ENCODE measurements around the gene RABGEF1. TPM values are rescaled to one million over a fixed set of nuclear protein-coding genes. Genes with fewer than 3 reads are reported as not detected.

Gene RABGEF1
- 10 to 100 TPM; 43.0 to 46.3 (median 44.3) TPM for total RNA-seq

DNA sequence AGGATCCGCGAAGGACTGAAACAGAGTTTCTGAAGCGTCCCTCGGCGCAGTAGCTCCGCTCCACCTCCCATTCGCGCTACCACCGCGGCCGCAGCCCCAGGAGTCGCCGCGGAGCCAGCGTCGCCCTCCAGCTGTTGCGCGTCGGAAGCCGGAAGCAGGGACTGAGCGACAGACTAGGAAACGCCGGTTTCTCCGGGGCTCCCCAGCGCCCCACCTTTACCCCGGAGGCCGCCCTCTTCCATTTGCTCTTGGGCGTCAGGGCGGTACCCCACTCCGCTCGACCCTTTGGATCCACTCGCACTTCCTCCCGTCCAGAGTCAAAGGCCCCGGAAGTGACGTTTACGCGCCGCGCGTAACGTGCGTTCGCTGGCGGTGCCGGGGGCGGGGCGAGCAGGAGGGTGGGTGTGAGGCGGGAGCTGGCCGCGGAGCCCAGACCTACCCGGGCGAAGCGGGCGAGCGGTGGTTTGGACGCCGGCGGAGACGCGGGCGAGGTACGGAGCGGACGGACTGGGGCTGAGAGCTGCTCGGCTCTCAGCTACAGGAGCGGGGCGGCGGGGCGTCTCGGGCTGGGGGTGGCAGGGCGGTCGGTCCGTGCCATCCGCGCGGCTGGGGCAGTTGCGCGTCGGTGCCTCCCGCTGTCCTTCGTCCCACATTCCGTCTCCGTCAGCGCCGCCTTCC is at the start of gene RABGEF1:
Gene RABGEF1 (plus strand): TSS at position 432 of the 678 bp plus-strand sequence. CDS start 31,167 bp downstream, outside the sequence.
- TF ChIP-seq CTCF (IDR thresholded peaks at IDR 0.05; ENCODE audit: low read depth) = no peak

DNA sequence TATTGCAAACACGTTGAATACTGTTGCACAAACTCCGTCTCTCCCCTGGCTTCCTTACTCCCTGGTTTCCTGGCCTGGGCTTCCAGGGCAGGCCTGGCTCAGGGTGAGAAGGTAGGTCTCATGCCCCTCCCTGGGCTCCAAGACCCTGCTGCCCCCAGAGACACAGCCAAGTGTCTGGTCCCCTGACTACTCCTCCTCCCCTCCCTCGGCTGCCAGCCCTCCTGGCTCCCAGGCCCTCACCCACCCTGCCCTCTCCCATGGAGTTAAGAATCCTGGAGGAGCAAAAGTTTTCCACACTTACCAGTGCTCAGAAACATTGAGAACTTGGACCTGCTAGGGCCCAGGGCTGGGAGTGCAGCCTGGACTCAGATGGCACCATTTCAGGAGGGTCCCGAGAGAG is 47.2 kb upstream of the RABGEF1 start:
- TF ChIP-seq CTCF (IDR thresholded peaks at IDR 0.05; ENCODE audit: low read depth) = no peak

DNA sequence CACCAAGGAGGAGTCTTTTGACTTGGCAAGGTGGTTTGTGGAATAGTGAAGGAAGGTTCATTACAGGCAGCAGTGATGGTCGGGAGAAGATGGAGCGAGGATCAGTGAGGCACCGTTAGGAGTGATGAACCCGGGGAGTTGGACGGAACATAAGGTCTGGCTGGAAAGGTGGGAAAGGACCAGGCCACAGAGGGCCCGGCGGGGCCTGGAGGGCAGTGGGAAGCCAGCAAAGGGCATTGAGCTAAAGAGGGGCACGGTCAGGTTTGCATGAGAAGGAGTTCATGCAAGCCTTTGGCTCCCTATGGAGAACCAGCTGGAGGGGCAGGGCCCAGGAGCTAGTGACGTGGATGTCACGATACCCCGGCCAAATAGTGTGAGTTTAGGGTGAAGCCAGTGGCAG is 46.2 kb upstream of the RABGEF1 start:
- TF ChIP-seq CTCF (IDR thresholded peaks at IDR 0.05; ENCODE audit: low read depth) = no peak

DNA sequence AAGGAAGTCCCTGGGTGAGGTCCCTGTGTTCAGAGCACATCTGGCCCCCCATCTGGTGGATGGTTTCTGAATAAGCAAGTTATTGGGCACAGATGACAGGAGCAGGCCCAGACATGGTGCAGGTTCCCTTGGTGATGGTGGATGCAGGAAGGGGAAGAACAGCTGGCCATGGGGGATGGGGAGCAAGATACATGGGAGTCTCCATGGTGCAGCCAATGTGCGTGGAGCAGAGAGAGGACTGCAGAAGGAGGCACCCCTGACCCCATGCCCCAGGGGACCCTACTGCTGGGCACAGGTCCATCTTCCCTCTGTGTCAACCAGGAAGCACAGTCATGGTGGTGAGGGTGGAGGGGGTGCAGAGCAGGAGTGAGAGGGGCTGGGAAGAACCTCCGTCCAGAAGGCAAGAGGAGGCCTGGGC is 43.8 kb upstream of the RABGEF1 start:
- no peak for TF ChIP-seq CTCF (IDR thresholded peaks at IDR 0.05; ENCODE audit: low read depth)

DNA sequence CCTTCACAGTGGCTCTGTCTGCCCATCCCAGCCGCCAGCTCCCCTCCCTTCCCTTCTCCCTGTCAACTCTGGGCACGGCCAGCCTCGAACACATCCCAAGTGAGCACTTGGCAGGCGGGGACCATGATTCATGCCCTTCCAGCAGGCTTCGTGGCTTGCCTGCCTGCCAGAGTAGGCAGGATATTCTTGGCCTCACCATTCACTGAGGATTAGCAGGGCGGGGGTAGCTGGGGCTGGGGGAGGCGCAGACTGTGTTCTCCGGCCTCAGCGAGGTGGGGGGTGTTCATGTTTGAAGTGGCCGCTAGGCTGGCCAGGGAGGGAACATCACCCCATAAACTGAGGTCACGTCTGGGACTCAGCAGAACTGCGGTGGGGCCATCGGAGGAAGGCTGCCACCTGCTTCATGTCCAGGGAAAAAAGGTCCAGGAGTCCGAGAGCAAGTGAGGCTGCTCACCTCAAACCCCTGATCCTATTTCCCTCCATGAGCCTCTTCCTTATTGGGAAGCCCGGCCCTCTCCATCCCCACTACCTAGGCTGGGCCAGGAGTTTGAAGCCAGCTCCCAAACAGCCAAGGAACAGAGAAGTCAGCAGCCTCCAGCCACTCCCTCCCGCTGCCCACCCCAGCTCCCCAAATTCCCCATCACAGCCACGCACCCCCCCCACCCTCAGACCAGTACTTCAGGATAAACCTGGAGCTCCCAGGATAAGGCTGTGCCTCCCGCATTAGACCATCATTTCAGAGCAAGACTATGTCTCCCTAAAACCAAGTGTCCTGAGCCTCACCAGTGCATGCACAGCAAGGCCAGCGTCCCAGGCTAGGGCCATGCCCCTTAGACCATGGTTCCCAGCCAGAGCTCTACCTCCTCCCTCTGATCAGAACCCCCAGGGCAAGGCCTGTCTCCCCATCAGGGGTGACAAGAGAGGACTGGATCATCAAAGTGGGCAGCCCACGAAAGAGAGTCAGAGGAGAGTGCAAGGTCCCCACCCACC is 42.8 kb upstream of the RABGEF1 start:
- TF ChIP-seq CTCF (IDR thresholded peaks at IDR 0.05; ENCODE audit: low read depth) = no peak

DNA sequence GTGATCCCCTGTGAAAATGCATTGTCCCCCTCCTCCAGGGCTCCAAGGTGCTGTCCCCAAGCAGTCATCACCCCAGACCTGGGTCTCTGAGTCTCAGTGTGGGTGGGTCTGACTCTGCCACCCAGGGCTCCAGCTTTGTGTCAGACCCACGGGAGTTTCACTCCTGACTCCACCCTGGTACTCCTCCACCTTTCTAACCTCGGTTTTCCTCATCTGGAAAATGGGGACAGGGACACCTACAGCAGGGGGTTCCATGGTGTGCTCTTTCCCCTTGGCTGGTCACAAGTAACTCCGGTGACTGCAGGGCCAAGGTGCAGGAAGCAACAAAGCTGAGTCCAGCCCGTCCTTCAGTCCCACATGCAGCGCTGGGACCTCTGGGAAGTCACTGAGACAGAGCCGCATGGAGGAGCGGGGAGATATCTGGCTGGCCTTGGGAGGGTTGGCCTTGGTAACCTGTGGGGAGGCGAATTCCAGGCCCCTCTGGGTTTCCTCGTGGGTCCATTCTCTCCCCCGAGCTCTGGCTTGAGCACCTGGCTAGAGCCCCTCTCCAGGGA is 41.8 kb upstream of the RABGEF1 start:
- TF ChIP-seq CTCF (IDR thresholded peaks at IDR 0.05; ENCODE audit: low read depth) = no peak

DNA sequence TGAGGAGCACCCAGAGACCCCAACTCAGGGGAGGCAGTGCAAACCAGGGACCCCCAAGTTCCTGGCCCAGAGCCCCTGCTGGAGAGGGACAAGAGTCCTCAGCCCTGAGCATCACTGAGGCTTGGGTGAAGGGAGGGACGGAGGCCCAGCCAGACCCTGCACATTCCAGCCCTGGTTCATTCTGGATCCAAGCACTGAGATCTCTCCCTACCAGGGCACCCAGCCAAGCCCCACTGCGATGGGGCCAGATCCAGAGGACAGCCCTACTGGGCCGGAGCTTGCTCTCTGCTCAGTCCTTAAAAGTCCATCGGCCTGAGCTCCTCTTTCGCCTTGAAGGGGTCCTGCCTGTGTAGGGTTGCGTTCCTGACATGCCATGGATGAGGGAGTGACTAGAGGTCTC is 40.5 kb upstream of the RABGEF1 start:
- TF ChIP-seq CTCF (IDR thresholded peaks at IDR 0.05; ENCODE audit: low read depth) = no peak
